Measurements from ENCODE around the gene TBC1D4.

GRCh38 chr13:75454497-75454896 lies 27.5 kb downstream of the TBC1D4 start:
- TF ChIP-seq, protein P1, sequence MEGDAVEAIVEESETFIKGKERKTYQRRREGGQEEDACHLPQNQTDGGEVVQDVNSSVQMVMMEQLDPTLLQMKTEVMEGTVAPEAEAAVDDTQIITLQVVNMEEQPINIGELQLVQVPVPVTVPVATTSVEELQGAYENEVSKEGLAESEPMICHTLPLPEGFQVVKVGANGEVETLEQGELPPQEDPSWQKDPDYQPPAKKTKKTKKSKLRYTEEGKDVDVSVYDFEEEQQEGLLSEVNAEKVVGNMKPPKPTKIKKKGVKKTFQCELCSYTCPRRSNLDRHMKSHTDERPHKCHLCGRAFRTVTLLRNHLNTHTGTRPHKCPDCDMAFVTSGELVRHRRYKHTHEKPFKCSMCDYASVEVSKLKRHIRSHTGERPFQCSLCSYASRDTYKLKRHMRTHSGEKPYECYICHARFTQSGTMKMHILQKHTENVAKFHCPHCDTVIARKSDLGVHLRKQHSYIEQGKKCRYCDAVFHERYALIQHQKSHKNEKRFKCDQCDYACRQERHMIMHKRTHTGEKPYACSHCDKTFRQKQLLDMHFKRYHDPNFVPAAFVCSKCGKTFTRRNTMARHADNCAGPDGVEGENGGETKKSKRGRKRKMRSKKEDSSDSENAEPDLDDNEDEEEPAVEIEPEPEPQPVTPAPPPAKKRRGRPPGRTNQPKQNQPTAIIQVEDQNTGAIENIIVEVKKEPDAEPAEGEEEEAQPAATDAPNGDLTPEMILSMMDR (IDR thresholded peaks at IDR 0.05), result no peak
- no peak for TF ChIP-seq ZFX (IDR thresholded peaks at IDR 0.05; ENCODE audit: borderline replicate concordance)

Data from 22Rv1 (cell line).